SIG-M5 treated with dmso at 0.1 percent for 504 hours (cell line): ENCODE results near the gene EOMES.

Experiments used
- DNase-seq: peaks from one replicate; lab custom pipeline; 2025; ENCODE audit not compliant: unreplicated experiment; lab: John Stamatoyannopoulos, UW

Gene EOMES

GRCh38 chr3:27681249-27681748 is 40.8 kb downstream of the EOMES start:
- peak; percentile 88 for DNase-seq

GRCh38 chr3:27680517-27681246 is 41.4 kb downstream of the EOMES start:
- DNase-seq = no peak

DNA sequence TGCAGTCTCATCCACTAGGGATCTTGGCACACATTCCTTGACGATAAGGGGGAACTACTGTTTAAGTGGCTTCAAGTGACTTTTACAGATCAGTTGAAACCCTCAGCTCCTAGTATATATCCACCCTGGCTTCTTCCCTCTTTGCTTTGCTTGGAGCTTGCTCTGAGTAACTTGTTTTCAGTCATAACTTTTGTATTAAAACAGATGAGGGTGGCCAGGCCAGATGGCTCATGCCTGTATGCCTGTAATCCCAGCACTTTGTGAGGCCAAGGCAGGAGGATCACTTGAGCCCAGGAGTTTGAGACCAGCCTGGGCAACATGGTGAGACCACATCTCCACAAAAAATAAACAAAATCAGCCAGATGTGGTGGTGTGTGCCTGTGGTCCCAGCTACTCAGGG is 42.4 kb downstream of the EOMES start:
- no peak for DNase-seq

GRCh38 chr3:27678234-27678633 is 43.9 kb downstream of the EOMES start:
- no peak for DNase-seq

DNA sequence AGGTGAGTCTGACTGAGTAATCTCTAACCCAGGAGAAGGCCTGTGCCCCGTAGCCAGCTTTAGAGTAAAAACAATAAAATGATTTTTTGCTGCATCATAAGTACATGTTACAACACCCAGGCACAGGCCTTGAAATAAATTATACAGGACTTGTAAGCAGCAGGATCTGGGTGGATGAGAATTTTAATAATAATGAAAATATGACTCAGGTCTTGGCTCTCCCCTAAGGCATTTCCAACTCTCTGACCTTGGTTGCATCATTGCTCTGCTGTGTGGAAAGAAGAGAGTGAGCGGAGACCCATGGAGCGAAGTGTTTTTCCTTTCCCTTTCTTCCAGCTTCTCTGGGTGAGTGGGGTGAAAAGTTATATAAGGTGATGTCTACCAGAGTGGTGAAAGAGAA is 44.6 kb downstream of the EOMES start:
- peak; percentile 15 for DNase-seq

- DNase-seq = no peak
These were observed 46.8 kb downstream of the EOMES start for GRCh38 chr3:27675287-27675686.

GRCh38 chr3:27673701-27674100 is 48.4 kb downstream of the EOMES start:
- peak; percentile 69 for DNase-seq

DNA sequence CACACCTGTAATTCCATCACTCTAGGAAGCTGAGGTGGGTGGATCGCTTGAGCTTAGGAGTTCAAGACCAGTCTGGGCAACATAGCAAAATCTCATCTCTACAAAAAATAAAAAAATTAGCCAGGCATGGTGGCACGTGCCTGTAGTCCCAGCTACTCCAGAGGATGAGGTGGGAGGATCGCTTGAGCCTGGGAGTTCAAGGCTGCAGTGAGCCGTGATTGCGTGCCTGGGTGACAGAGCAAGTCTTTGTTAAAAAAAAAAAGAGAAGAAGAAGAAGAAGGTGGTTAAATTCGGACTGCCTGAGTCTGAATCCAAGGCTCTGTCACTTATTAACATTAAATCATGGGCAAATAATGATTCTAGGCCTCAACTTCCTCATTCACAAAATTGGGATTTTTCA is 51.0 kb downstream of the EOMES start:
- DNase-seq = no peak

- no peak for DNase-seq
These were observed 51.5 kb downstream of the EOMES start for GRCh38 chr3:27670619-27671018.

DNA sequence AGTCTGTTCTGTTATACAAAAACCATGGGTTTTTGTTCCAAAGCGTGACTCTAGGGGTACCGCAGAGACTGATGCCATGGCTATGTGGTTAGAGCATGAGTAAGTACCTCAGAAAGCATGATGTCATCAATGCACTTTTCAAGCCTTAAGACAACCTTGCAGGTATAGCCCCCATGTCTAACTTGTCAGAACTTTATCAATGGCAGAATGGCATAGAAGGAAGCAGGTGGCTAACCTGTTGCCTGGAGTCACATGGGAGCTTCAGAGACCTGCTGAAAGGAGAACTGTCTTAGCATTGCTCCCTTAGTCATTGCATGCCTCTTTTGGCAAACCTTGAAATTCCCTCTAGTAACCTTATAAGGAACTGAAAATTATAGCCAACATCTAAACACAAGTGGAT is 52.5 kb downstream of the EOMES start:
- DNase-seq = peak; percentile 24

- no peak for DNase-seq
These were observed 54.4 kb downstream of the EOMES start for GRCh38 chr3:27667751-27668150.

DNA sequence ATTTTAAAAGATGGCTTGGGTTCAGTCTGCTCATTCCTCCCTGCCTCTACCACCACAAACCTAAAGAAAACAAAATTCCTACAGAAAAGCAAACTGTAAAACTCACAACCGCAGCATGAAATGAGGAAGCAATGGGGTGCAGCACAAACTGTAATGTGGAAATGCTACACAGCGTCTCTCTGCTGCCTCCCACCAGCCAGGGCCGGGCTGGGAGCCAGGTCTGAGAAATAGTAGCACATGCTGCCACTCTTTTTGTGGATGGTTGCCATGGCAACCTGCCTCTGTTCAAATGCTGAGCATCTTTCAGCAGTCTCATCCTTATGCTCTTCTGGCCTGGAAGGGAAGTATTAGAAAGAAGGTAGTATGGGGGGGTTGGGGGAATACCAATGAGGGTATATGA is 55.4 kb downstream of the EOMES start:
- DNase-seq = peak; percentile 88

DNA sequence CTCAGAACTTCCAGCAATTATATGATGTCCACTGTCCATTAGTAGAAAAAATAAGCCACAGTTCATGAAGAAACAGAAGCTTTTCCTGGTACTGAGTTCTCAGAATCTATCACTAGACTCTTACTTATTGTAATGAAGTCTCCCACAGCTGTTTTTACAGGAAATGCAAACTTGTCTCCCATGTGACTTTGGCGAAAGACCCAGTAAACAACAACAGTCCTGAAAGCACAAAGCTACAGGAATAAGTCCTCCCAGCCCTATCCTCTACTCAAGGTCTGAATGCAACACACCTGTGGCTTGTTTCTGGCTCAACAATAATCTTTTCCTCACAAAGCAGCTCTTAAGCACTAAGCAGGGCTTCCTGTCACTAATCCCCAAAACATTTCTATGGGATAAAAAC is 55.9 kb downstream of the EOMES start:
- DNase-seq = no peak
